ENCODE measurements around the gene NCKAP5L.

DNA sequence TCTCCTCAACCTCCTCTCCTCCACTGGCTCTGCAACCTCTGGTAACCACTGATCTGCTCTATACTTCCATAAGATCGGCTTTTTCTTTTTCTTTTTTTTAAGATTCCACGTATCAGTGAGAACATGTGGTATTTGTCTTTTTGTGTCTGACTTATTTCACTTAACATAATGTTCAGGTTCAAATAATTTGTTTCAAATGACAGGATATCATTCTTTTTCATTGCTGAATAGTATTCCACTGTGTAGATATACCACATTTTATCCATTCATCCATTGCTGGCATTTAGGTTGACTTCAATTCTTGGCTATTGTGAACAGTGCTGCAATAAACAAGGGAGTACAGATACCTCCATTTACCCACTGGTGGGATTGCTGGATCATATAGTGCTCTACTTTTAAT lies 40.5 kb downstream of the NCKAP5L start:
- no peak for TF ChIP-seq RARB (CRISPR knock-in tag; IDR thresholded peaks at IDR 0.05)
- TF ChIP-seq, protein P1, sequence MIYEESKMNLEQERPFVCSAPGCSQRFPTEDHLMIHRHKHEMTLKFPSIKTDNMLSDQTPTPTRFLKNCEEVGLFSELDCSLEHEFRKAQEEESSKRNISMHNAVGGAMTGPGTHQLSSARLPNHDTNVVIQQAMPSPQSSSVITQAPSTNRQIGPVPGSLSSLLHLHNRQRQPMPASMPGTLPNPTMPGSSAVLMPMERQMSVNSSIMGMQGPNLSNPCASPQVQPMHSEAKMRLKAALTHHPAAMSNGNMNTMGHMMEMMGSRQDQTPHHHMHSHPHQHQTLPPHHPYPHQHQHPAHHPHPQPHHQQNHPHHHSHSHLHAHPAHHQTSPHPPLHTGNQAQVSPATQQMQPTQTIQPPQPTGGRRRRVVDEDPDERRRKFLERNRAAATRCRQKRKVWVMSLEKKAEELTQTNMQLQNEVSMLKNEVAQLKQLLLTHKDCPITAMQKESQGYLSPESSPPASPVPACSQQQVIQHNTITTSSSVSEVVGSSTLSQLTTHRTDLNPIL (CRISPR knock-in tag; IDR thresholded peaks at IDR 0.05; ENCODE audit: low read depth), result no peak
- no peak for TF ChIP-seq ZC3H10 (CRISPR knock-in tag; IDR thresholded peaks at IDR 0.05)
- TF ChIP-seq, protein P2, sequence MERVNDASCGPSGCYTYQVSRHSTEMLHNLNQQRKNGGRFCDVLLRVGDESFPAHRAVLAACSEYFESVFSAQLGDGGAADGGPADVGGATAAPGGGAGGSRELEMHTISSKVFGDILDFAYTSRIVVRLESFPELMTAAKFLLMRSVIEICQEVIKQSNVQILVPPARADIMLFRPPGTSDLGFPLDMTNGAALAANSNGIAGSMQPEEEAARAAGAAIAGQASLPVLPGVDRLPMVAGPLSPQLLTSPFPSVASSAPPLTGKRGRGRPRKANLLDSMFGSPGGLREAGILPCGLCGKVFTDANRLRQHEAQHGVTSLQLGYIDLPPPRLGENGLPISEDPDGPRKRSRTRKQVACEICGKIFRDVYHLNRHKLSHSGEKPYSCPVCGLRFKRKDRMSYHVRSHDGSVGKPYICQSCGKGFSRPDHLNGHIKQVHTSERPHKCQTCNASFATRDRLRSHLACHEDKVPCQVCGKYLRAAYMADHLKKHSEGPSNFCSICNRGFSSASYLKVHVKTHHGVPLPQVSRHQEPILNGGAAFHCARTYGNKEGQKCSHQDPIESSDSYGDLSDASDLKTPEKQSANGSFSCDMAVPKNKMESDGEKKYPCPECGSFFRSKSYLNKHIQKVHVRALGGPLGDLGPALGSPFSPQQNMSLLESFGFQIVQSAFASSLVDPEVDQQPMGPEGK (CRISPR knock-in tag; IDR thresholded peaks at IDR 0.05; ENCODE audit: borderline replicate concordance), result no peak
- no peak for TF ChIP-seq SNAI2 (CRISPR knock-in tag; IDR thresholded peaks at IDR 0.05)
- TF ChIP-seq ZNF70 (CRISPR knock-in tag; IDR thresholded peaks at IDR 0.05), result no peak
